ENCODE results near the gene DIO3.

The DIO3 gene

DNA sequence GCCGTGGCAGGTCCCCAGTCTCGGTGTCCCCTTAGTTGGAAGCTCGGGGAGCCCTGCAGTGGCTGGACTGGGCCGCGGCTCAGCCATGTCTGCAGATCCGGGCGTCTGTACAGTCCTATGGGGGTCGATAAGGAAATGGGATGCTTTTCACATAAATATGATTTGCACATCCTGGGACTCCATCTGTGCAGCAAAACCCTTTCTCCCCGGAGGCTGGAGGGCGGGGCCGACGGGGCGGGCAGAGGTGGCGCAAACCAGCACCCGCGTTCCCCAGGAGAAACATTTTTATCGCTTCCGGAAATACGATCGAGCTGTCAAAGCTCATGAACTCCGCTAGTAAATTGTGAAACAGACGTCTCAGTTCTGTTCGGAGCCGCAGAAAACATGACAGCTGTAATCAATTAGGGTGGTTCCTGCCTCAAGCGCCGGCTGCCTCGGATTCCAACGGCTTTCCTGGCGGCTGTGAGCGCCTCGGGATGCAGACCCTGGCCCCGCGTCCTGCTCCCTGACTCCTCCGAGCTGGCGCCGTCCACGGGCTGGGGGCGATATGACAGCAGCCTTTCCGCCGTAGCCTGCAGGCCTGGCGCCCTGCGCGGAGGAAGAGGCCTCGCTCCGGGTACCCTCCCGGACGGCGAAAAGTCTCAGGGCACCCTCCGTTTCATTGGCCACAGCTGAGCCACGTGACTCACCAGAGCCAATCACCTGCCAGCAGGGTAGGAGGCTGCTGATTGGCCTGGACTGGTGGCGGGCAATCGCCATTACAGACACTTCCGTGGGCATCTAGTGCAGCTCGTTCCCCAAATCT lies 23.0 kb downstream of the DIO3 start:
- no peak for DNase-seq

DNA sequence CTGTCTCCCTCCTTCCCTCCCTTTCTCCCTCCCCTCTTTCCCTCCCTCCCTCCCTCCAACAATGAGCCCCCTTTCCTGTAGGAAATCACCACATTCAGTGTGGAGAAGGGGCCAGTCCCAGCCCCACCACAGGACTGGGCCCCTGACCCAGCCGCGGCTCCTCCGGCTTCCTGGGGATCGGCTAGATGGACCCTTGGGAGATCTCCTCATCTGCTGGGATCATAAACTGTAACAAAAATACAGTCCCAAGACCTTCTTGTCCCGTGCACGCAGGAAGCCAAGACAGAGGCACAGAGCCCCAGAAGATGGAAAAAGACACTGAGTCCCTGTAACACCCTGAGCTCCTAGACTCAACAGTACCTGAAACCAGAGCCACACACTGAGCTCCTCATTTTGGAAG lies 23.9 kb downstream of the DIO3 start:
- DNase-seq, result no peak

DNA sequence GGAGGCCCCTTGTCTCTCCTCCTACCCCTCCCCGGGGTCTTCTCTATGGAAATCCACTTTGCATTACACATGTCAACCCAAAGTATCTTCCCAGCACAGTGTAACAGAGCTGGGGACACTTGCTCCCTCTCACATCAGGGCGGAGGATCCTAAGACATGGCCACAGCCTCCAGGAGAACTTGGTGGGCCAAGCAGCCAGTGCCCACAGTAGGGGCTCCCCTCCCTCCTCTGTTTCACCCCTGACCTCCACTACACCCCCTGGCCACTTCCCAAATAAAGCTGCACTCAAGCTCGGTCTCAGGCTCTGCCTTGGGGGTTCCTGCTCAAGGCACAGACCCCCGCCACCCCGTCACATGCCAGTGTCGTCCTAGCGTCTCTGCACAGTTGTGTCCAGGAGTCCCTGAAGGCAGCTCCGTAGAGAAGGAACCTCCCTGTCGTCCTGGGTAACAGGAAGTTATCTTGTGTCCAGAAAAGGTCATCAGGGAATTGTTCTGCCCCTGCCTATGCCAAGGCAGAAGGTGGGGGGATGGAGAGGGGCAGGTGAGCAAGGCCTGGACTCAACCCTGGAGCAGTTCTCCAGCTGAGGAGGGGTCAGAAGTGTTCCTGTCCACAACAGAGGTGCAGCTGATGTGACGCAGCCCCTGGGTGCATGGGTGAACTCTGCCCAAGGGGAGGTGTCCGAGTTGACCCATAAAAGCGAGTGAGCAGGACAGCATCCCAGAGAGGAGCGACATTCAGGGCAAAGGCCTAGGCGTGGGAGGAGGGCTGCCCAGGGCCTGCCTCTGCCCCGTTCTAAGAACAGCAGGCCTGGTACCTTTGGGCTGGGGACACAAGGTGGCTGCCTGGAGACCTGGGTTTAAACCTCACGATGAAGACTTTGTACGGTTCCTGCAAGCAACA lies 25.5 kb downstream of the DIO3 start:
- no peak for DNase-seq

DNA sequence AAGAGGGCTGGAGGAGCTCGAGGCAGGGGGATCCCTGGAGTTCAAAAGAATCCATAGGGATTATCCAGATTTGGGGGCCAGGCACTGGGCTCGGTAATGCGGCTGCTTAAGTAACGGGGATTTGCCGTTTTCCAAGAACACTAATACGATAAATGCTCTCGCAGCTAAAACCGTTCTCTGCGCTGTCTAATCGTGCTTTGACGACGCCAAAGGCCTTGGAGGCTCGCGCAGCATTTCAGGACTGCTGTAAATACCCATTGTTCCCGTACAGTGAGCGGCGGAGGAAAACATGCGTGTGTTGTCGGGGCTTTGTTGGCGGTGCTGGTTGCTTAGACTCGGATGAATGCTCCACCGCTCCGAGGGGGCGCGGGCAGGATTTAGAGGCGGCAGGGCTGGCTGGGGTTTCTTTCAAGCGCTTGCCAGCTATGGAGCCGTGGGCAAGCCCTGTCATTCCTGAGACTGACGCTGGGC lies 26.2 kb downstream of the DIO3 start:
- no peak for DNase-seq

DNA sequence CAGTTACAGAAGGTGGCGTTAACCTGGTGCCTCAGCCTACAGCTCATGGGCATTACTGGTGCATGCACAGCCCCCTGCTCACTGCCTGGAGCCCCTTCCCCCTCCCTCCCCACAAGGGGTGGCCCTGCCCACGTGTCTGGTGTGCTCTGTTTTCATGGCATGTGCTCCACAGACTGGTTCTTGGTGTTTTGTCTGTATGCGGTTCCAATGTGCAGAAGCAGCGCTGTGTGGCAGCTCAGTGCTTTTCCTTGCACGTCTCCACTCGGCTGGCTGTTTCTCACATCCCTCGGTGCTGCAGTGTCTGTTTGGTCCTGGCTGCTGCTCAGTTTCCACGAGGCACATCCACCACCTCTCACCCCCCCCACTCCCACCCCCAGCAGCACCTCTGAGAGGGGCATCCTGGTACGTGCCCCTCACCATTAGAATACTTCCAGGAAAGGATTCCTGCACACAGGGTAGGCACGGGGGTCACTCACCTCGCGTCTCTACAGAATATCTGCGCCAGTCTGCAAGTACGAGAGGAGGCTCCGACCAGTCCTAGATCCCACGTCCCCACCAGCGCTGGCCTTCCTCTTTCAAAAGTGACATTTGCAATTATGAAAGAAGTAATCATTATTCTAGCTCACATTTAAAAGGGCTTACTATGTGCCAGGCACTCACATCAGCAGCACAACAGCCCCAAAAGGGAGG lies 27.1 kb downstream of the DIO3 start:
- DNase-seq, result no peak

DNA sequence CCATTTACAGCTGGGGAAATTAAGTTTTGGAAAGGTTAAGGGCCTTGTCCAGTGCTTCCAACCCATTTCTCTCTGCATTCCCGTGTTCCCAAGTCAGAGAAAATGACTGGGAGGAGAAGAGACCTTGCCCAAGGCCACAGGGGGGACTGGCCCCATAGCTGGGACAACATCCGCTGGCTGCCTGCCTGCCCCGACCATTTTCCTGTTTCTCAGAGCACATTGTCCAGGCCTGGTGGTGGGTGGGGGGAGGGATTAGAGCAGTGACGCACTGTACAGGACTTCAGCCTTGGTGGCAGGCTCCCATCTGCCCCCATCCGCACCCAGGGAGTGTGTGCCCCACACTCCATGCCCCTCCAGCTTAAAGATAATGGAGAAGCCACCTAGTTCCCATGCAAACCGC lies 27.7 kb downstream of the DIO3 start:
- no peak for DNase-seq

DNA sequence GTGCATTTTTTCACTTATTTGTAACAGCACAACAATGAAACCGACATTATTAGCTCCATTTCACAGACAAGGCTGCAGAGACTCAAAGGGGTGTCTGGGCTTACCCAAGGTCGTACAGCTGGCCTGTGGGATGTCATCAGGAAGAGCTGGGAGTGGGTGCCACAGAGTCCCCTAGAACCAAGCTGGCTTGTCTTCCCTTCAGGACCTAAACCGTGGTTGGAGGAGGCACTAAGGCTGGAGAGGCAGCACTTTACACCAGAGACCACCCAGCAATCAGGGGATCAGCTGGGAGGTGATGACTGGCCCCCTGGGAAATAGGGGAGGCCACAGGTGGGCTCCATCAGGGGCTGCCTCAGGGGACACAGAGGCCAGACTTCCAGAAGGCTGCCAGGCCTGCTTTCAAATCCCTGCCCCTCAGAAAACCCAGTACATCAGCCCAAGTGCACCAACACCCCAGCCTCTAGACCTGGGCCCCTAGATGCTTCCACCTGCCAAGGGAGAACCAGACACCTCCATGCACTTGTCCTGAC lies 28.3 kb downstream of the DIO3 start:
- no peak for DNase-seq

GRCh38 chr14:101590062-101590461 lies 28.8 kb downstream of the DIO3 start:
- no peak for DNase-seq

DNA sequence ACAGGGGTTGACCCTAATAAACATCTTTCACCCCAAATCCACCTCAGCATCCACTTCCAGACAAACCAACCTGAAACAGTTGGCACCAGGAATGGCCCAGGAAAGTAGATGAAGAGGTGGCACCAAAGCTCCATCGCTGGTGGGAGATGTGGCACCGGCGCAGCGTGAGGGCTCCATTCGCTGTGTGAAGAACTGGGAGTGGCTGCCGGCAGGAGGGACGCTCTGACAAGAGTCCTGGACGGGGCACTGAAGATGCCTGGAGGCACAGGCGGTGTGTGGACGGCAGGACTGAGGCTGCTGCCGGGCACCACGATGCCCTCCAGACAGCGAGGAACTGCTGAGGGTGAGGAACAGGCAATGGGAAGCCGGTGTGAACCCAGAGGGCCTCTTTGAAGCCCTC lies 29.3 kb downstream of the DIO3 start:
- DNase-seq, result no peak

GRCh38 chr14:101591121-101591520 lies 29.8 kb downstream of the DIO3 start:
- DNase-seq, result no peak

DNA sequence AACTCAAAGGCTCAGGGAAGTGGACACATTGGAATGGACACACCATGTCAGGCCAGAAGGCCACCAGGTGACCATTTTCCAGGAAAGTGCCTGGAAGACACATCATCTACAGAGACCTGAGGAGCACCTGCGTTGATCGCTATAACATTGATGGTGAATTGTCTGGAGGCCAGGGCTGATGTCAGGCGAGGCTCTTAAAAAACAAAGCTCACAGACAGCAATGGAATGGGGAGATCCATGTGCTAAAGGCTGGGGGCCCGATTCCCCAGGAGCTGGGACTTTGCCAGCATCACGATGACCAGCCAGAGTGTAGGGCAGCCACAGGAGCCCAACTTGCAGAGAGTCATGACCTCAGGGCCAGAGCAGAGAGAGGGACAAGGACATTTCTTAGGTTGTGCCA lies 30.3 kb downstream of the DIO3 start:
- DNase-seq, result no peak

- DNase-seq, result no peak
Measured at GRCh38 chr14:101593411-101594238, 32.3 kb downstream of the DIO3 start.

GRCh38 chr14:101594511-101595148 lies 33.3 kb downstream of the DIO3 start:
- DNase-seq, result no peak

GRCh38 chr14:101595349-101595748 lies 34.1 kb downstream of the DIO3 start:
- DNase-seq, result no peak

DNA sequence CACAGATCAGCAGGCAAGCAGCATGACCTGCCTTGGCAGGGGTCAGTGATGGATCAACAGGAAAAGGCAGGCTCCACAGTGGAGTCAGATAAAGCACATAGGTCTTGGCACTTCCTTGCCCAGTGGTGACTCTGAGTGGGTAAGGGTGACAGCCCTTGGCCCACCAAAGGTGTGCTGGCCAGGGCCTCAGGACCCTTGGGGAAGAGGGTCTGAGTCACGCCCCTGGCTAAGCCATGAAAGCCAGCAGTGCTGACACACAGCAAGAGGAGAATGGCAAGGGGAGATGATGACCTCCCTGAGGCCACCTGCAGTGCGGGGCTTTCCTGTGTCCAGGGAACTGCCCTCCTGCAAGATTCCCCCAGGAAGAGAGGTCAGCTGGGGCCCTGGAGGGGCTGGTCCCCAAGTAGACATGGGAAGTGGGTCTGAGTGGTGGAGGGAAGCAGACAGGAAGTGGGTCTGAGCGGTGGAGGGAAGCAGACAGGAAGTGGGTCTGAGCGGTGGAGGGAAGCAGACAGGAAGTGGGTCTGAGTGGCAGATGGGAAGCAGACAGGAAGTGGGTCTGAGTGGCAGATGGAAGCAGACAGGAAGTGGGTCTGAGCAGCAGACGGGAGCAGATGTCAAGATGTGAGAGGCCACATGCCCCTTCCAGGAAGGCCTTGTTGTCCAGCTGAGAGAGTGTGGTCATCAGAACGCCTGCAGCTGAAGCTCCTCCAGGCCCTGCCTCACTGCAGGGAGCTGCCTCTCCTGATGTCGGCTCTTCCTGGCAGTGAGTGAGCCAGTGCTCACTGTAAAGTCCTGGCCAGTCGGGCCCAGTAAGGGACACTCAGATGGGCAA lies 34.8 kb downstream of the DIO3 start:
- DNase-seq, result no peak

DNA sequence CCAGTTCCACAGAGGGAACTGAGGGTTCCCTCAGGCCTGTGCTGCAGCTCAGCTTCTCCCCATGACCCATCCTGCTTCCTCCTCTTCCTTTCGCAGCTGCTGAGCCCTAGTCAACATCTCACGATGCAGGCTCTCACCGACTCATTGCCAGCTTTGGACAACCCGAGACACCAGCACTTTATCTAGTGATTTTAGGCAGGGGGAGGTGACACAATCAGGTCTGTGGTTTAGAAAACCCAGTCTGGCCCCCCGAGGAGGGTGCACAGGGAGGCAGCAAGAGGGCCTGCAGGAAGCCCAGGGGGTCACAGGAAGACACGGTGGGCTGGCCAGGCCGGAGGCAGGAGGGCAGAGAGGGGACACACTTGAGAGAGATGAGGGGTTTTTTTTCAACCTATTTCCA lies 35.4 kb downstream of the DIO3 start:
- DNase-seq, result no peak

DNA sequence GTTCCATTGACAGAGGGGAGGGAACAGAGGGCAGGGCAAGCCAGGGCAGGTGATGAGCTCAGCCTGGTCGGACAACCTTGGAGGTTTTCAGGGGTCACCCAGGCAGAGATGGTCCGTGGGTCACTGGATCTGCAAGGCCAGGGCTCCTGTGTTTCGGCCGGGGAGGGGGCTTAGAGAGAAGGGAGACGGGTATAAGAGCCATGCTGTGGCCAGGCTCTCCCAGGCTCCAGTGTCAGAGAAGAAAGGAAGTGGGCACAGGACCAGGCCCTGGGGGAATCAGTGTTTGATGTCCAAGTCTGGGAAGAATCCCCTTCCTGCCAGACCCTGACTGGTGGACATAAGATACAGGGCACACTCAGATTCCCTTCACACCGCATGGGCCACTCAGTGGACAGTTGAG lies 36.9 kb downstream of the DIO3 start:
- DNase-seq, result no peak

DNA sequence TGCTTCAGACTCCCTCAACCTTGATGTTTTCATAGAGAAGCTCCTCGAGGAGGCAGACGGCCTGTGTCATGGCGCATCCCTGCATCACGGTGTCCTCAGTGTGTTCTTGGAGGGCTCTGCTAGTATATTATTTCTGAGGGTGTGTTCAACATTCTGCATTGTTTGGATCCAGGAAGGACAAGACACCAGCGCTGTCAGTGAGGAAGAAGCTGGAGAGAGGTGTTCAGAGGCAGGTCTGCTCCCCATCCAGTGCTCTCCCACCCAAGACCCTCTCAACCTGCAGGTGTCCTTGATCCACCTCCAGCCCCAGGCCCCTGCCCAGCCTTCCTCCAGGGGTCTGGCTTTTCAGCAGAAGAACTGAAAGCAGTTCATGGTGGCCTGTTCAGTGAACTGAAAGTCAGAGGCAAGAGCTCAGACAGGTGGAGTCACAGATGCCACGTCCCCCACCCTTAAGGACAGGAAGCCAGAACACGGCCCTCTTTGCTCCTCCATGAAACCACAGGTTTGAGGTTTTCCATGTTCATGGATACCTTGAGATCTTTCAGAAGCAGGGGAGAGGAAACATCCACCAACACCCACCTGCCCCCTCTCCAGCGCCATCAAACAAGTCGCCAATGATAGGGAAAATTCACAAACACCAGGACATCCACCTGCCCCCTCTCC lies 37.4 kb downstream of the DIO3 start:
- no peak for DNase-seq

GRCh38 chr14:101599234-101599885 lies 38.1 kb downstream of the DIO3 start:
- DNase-seq, result no peak
